ENCODE measurements around the gene UST. TPM values are rescaled to one million over a fixed set of nuclear protein-coding genes. Genes with fewer than 3 reads are reported as not detected.

UST gene
- total RNA-seq, 4 donors from 2014 or later, result 9.6 to 34.6 (median 25.9) TPM

- TF ChIP-seq, protein P1, sequence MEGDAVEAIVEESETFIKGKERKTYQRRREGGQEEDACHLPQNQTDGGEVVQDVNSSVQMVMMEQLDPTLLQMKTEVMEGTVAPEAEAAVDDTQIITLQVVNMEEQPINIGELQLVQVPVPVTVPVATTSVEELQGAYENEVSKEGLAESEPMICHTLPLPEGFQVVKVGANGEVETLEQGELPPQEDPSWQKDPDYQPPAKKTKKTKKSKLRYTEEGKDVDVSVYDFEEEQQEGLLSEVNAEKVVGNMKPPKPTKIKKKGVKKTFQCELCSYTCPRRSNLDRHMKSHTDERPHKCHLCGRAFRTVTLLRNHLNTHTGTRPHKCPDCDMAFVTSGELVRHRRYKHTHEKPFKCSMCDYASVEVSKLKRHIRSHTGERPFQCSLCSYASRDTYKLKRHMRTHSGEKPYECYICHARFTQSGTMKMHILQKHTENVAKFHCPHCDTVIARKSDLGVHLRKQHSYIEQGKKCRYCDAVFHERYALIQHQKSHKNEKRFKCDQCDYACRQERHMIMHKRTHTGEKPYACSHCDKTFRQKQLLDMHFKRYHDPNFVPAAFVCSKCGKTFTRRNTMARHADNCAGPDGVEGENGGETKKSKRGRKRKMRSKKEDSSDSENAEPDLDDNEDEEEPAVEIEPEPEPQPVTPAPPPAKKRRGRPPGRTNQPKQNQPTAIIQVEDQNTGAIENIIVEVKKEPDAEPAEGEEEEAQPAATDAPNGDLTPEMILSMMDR (IDR thresholded peaks at IDR 0.05; ENCODE audit: low read depth), result no peak
Measured at GRCh38 chr6:149056777-149057463, 310.1 kb downstream of the UST start.

DNA sequence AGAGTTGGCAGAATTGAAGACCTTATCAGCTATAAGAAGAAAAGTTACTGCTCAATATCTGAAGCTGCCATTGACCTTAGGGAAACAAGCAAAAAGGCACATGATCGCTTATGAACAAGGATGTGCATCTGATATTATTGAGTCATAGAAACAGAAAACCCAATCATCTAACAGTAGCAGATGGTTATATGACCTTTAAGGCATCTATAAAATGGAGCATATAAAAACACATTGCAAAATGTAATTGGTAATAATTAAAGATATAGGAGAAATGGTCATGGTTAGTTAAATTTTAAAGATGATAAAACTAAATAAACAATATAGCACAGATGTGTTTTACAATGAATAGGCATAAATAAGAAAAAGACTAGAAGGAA is 310.6 kb downstream of the UST start:
- TF ChIP-seq, protein P1 (IDR thresholded peaks at IDR 0.05; ENCODE audit: low read depth), result no peak

GRCh38 chr6:149059557-149059956 is 312.7 kb downstream of the UST start:
- TF ChIP-seq, protein P1 (IDR thresholded peaks at IDR 0.05; ENCODE audit: low read depth), result no peak

- TF ChIP-seq, protein P1 (IDR thresholded peaks at IDR 0.05; ENCODE audit: low read depth), result no peak
Measured at GRCh38 chr6:149060300-149060984, 313.6 kb downstream of the UST start.

GRCh38 chr6:149060985-149061760 is 314.3 kb downstream of the UST start:
- TF ChIP-seq, protein P1 (IDR thresholded peaks at IDR 0.05; ENCODE audit: low read depth), result no peak

GRCh38 chr6:149061930-149062329 is 315.1 kb downstream of the UST start:
- TF ChIP-seq, protein P1 (IDR thresholded peaks at IDR 0.05; ENCODE audit: low read depth), result no peak

All from subcutaneous adipose tissue (tissue), 4 donors.